IMR-90 (cell line): ENCODE measurements around the gene RNF227. TPM values are rescaled to one million over a fixed set of nuclear protein-coding genes. Genes with fewer than 3 reads are reported as not detected.

Source experiments
- ATAC-seq: fragments of 200-7000 bp; cut with Tn5 transposase; 2 replicates; pipeline ENCODE4 v1.9.1; 2020; ENCODE audit warnings: low read depth, mild to moderate bottlenecking, moderate library complexity
- BruUV-seq: library from RNA; stranded (reverse); fragments of 400-500 nt; replicated peaks from 2 replicates; lab custom pipeline; 2021; lab: Mats Ljungman, UMichigan
- CTCF ChIA-PET: fragments of 300-600 bp; formaldehyde crosslinking; extraction: SDS; loops from one replicate; lab custom pipeline; 2021; ENCODE audit warnings: antibody characterized with exemption; lab: Yijun Ruan, JAX
- POLR2A ChIA-PET: fragments of 300-600 bp; sonication (Branson Sonifier 250); formaldehyde crosslinking; loops from one replicate; lab custom pipeline; 2022; ENCODE audit warnings: antibody characterized with exemption; ENCODE audit not compliant: unreplicated experiment; lab: Charles Lee
- DNase-seq: peaks from one replicate; pipeline ENCODE4 v3.0.0; 2013
- H2AFZ ChIP-seq: replicated peaks from 2 replicates; pipeline ENCODE3; 2013; ENCODE audit warnings: low read length, mild to moderate bottlenecking; ENCODE audit not compliant: poor library complexity
- H2AK5ac ChIP-seq: 2 replicates; pipeline ENCODE4 v1.6.1; 2013; ENCODE audit warnings: low read depth, low read length, inconsistent platforms
- H2AK9ac ChIP-seq: replicated peaks from 2 replicates; pipeline ENCODE3; 2013; ENCODE audit warnings: mild to moderate bottlenecking, low read depth, low read length, moderate library complexity; ENCODE audit not compliant: poor library complexity
- H2BK120ac ChIP-seq: 2 replicates; pipeline ENCODE4 v1.6.1; 2013; ENCODE audit warnings: low read depth, low read length, inconsistent platforms
- H2BK15ac ChIP-seq: 3 replicates; pipeline ENCODE4 v1.6.1; 2013; ENCODE audit warnings: low read depth, low read length, inconsistent platforms
- H2BK20ac ChIP-seq: 2 replicates; pipeline ENCODE4 v1.6.1; 2013; ENCODE audit warnings: low read depth, mild to moderate bottlenecking, inconsistent platforms, low read length, moderate library complexity
- H2BK5ac ChIP-seq: 2 replicates; pipeline ENCODE4 v1.6.1; 2013; ENCODE audit warnings: mild to moderate bottlenecking, low read depth, low read length, inconsistent platforms; ENCODE audit not compliant: poor library complexity, severe bottlenecking
- H3K14ac ChIP-seq: replicated peaks from 2 replicates; pipeline ENCODE4 v1.6.1; 2013; ENCODE audit warnings: low read depth, low read length, inconsistent platforms
- H3K18ac ChIP-seq: 2 replicates; pipeline ENCODE4 v1.6.1; 2013; ENCODE audit warnings: low read depth, low read length, control low read depth
- H3K23ac ChIP-seq: 2 replicates; pipeline ENCODE4 v1.6.1; 2013; ENCODE audit warnings: low read depth, low read length, inconsistent platforms
- H3K27ac ChIP-seq: 2 replicates; pipeline ENCODE4 v1.5.1; 2013; ENCODE audit warnings: mild to moderate bottlenecking, control low read depth, low read length; ENCODE audit not compliant: insufficient read depth
- H3K27me3 ChIP-seq: 2 replicates; pipeline ENCODE4 v1.6.1; 2013; ENCODE audit warnings: low read length; ENCODE audit not compliant: control insufficient read depth, insufficient read depth
- H3K36me3 ChIP-seq: 2 replicates; pipeline ENCODE4 v1.6.1; 2013; ENCODE audit warnings: low read length, mixed read lengths; ENCODE audit not compliant: control insufficient read depth, insufficient read depth
- H3K4ac ChIP-seq: 2 replicates; pipeline ENCODE4 v1.6.1; 2013; ENCODE audit warnings: low read depth, low read length, inconsistent platforms
- H3K4me1 ChIP-seq: 2 replicates; pipeline ENCODE4 v1.6.1; 2013; ENCODE audit warnings: low read length, mixed read lengths; ENCODE audit not compliant: control insufficient read depth, insufficient read depth
- H3K4me2 ChIP-seq: 2 replicates; pipeline ENCODE4 v1.6.1; 2013; ENCODE audit warnings: low read depth, mild to moderate bottlenecking, control low read depth, low read length, moderate library complexity
- H3K4me3 ChIP-seq: 2 replicates; pipeline ENCODE4 v1.5.1; 2013; ENCODE audit warnings: low read depth, mild to moderate bottlenecking, control low read depth, low read length, moderate library complexity; ENCODE audit not compliant: insufficient read depth
- H3K56ac ChIP-seq: 2 replicates; pipeline ENCODE4 v1.6.1; 2013; ENCODE audit warnings: low read length, inconsistent platforms; ENCODE audit not compliant: insufficient read depth; ENCODE audit errors: extremely low read depth
- H3K79me1 ChIP-seq, 2 experiments: 2 replicates each; pipeline ENCODE4 v1.6.1; 2013; ENCODE audit warnings: low read length in 2 of 2, inconsistent platforms in 1 of 2, low read depth in 1 of 2
- H3K9ac ChIP-seq: 2 replicates; pipeline ENCODE4 v1.6.1; 2013; ENCODE audit warnings: low read depth, low read length, control low read depth
- H3K9me1 ChIP-seq: 2 replicates; pipeline ENCODE4 v1.6.1; 2013; ENCODE audit warnings: low read length, inconsistent platforms; ENCODE audit not compliant: insufficient read depth
- H3K9me3 ChIP-seq: 2 replicates; pipeline ENCODE4 v1.6.1; 2013; ENCODE audit warnings: low read length; ENCODE audit not compliant: control insufficient read depth, insufficient read depth
- H4K20me1 ChIP-seq: 2 replicates; pipeline ENCODE4 v1.6.1; 2013; ENCODE audit warnings: low read length, inconsistent platforms; ENCODE audit not compliant: insufficient read depth
- H4K5ac ChIP-seq: 2 replicates; pipeline ENCODE4 v1.6.1; 2013; ENCODE audit warnings: mild to moderate bottlenecking, low read depth, low read length, control low read depth
- H4K8ac ChIP-seq, 2 experiments: 2 replicates each; pipeline ENCODE4 v1.6.1; 2013; ENCODE audit warnings: low read depth in 2 of 2, low read length in 2 of 2, control low read depth in 1 of 2, inconsistent platforms in 1 of 2
- H4K91ac ChIP-seq: 2 replicates; pipeline ENCODE4 v1.6.1; 2013; ENCODE audit warnings: low read depth, low read length, inconsistent platforms; ENCODE audit not compliant: insufficient read depth
- CEBPB ChIP-seq: IDR thresholded peaks from 2 replicates; pipeline ENCODE4 v1.6.1; 2012; ENCODE audit warnings: low read depth, low read length, improper control_type of control experiment
- NFE2L2 ChIP-seq: fragments of 150-350 bp; IDR thresholded peaks from 2 replicates; pipeline ENCODE4 v1.6.1; 2016; ENCODE audit warnings: low read depth, mild to moderate bottlenecking, low read length
- RAD21 ChIP-seq: IDR thresholded peaks from 2 replicates; pipeline ENCODE4 v1.6.1; 2012; ENCODE audit warnings: low read length, improper control_type of control experiment
- SMC3 ChIP-seq: fragments of 150-350 bp; IDR thresholded peaks from 2 replicates; pipeline ENCODE4 v1.6.1; 2016; ENCODE audit warnings: low read depth, mild to moderate bottlenecking, antibody characterized with exemption, low read length, moderate library complexity
- WGBS, 2 experiments: methylation state at CpG; one replicate each; pipeline versions ENCODE4 v1.1.5 to v1.1.7; 2013; ENCODE audit warnings: missing lambda C conversion rate in 2 of 2; ENCODE audit not compliant: insufficient read length in 1 of 2; ENCODE audit errors: extremely low coverage in 2 of 2; 5-methylcytosine and 5-hydroxymethylcytosine counted together
- dilution Hi-C: fragments of 300-500 bp; cut with HindIII; formaldehyde crosslinking; loops from one replicate; pipeline ENCODE4 v1.14.3; 2018; ENCODE audit warnings: low sequenced_read_pairs; ENCODE audit not compliant: unreplicated experiment
- in situ Hi-C: fragments of 300-500 bp; cut with MboI; formaldehyde crosslinking; loops from 3 replicates; pipeline ENCODE4 v1.14.3; 2019; ENCODE audit warnings: low sequenced_read_pairs, inconsistent platforms, mixed read lengths
- intact Hi-C: fragments of 100-400 bp; cut with micrococcal nuclease; formaldehyde crosslinking; loops from 2 replicates; pipeline ENCODE4 v1.10.0; 2022
- polyA plus RNA-seq, 3 experiments: library from polyadenylated mRNA; depleted of rRNA; stranded (reverse); fragments of >200 nt; gene quantifications; 2 replicates each; pipeline ENCODE4 v1.2.3, GENCODE V29; 2012; ENCODE audit warnings: low replicate concordance in 1 of 3
- total RNA-seq: library from RNA; depleted of rRNA; stranded (reverse); fragments of >200 nt; gene quantifications from 2 replicates; pipeline ENCODE4 v1.2.3, GENCODE V29; 2012
- TF ChIP-seq, protein P1 (sequence below): conservative IDR thresholded peaks from 2 replicates; pipeline ENCODE4 v1.5.1; 2012; ENCODE audit warnings: mild to moderate bottlenecking, low read depth, low read length, improper control_type of control experiment

The RNF227 gene
- total and polyA plus RNA-seq, 2 of the 4 experiments (the other 2 are of a cell fraction), result 1.3 to 3.1 TPM

DNA sequence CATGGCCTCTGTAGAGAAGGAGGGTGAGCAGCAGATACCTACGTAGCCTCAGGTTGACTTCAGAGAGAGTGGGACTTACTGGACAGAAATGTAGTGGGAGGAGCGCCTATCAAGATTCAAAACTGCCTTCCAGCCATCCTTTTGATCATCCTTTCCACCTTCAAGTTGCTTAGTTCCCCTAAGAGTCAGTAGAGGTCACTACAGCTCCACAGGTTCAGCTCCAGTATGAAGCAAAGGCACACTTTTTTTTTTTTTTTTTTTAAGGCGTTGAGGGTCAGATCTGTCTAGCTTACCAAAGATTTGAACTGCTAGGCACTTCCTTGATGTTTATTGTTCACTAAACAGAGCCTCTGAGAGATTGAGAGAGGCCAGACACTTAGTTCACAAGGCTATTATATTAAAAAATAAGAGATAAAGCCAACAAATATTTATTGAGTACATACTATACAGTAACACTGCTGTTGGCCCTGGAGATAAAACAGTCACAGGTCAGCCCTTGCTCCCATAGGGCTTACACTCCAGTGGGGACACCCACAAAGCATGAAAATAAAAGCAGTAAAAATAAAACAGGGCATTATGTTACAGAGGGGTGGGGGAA, 3.1 kb downstream of the RNF227 start:
- no TSS peak for BruUV-seq
- peaks cover 6% of the 10 kb centered on the region for H3K9me1 ChIP-seq
- H2BK5ac ChIP-seq, result no peak overlapping the region
- H2AFZ ChIP-seq, result no peak overlapping the region
- no peak overlapping the region for H2BK15ac ChIP-seq
- 0 out of 2 replicates have a peak, but pooled peaks have one; percentile 14 for TF ChIP-seq CEBPB
- TF ChIP-seq SMC3, result peak; percentile 92
- peak; percentile 92 for TF ChIP-seq RAD21
- TF ChIP-seq, protein P1, sequence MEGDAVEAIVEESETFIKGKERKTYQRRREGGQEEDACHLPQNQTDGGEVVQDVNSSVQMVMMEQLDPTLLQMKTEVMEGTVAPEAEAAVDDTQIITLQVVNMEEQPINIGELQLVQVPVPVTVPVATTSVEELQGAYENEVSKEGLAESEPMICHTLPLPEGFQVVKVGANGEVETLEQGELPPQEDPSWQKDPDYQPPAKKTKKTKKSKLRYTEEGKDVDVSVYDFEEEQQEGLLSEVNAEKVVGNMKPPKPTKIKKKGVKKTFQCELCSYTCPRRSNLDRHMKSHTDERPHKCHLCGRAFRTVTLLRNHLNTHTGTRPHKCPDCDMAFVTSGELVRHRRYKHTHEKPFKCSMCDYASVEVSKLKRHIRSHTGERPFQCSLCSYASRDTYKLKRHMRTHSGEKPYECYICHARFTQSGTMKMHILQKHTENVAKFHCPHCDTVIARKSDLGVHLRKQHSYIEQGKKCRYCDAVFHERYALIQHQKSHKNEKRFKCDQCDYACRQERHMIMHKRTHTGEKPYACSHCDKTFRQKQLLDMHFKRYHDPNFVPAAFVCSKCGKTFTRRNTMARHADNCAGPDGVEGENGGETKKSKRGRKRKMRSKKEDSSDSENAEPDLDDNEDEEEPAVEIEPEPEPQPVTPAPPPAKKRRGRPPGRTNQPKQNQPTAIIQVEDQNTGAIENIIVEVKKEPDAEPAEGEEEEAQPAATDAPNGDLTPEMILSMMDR, result peak; percentile 88
- TF ChIP-seq NFE2L2, result no peak
- ChIA-PET CTCF (interaction anchor here (0.6 to 2.1 kb wide), 8 partner anchors 35 to 165 kb away, joined by 3 to 8 read pairs (median 4); no protein-coding TSS in a partner anchor), POLR2A (interaction anchor here (0.6 kb wide), 4 partner anchors 21 to 283 kb away, joined by 6 to 11 read pairs (median 6); no protein-coding TSS in a partner anchor)
- H3K9ac ChIP-seq, result no peak overlapping the region
- H4K5ac ChIP-seq, result no peak overlapping the region
- H3K27ac ChIP-seq, result no peak overlapping the region
- H3K14ac ChIP-seq, result no peak overlapping the region
- H2AK9ac ChIP-seq, result no peak overlapping the region
- H3K9me3 ChIP-seq, result no peaks in the 10 kb centered on the region
- peaks cover 12% of the 10 kb centered on the region for H3K4me1 ChIP-seq
- WGBS, 2 experiments, result no CpG with 5 or more reads among the region's 3 CpGs
- H2BK120ac ChIP-seq, result no peak overlapping the region
- H3K18ac ChIP-seq, result no peak overlapping the region
- dilution Hi-C loops, result no loop called here
- no peak overlapping the region for H3K23ac ChIP-seq
- no peak overlapping the region for H2BK20ac ChIP-seq
- no peak overlapping the region for H3K4me3 ChIP-seq
- no peak for ATAC-seq
- H3K4ac ChIP-seq, result no peak overlapping the region
- H3K27me3 ChIP-seq, result no peaks in the 10 kb centered on the region
- no peak overlapping the region for H3K4me2 ChIP-seq
- peaks cover 40% of the 10 kb centered on the region for H3K36me3 ChIP-seq
- H2AK5ac ChIP-seq, result no peak overlapping the region
- DNase-seq, result peak; percentile 80
- in situ Hi-C loops, result loop anchor here (5.0 to 10.0 kb wide), 2 partner anchors 74 to 132 kb away; no protein-coding TSS in a partner anchor
- H3K79me1 ChIP-seq, result 0 out of 4 replicates have a peak, but pooled peaks cover 0 to 3% of the 10 kb centered on the region in 2 experiments
- H4K8ac ChIP-seq, result no peak overlapping the region
- no peak overlapping the region for H4K91ac ChIP-seq
- H3K56ac ChIP-seq, result no peak overlapping the region
- H4K20me1 ChIP-seq, result peaks cover 2% of the 10 kb centered on the region; the same call in 1 of the 2 replicates
- intact Hi-C loops, result loop anchor here (1.0 kb wide), 3 partner anchors 77 to 144 kb away; no protein-coding TSS in a partner anchor
